ENCODE results near the gene TMEM59L.

- no peak for TF ChIP-seq GATA3 (IDR thresholded peaks at IDR 0.05; ENCODE audit: low read depth, low read length)
- no peak for TF ChIP-seq GATA2 (IDR thresholded peaks at IDR 0.05; ENCODE audit: low read depth, low read length)
These were observed 6.1 kb upstream of the TMEM59L start, which contains the start of gene CRLF1 for GRCh38 chr19:18606281-18607225.
